Measurements from ENCODE around the gene CDK5RAP2.

- TF ChIP-seq POLR2AphosphoS5 (IDR thresholded peaks at IDR 0.05; ENCODE audit: low read depth, low read length) (no peak), TAF1 (IDR thresholded peaks at IDR 0.05; ENCODE audit: borderline replicate concordance, insufficient read depth, low read length) (no peak)
These were observed 205.7 kb downstream of the CDK5RAP2 start for GRCh38 chr9:120374239-120374638.

Measured in PFSK-1 (cell line).